Measurements from ENCODE around the gene PSMD9. TPM values are rescaled to one million over a fixed set of nuclear protein-coding genes. Genes with fewer than 3 reads are reported as not detected.
"Not testable (repeated sequence)": the region's sequence is repeated elsewhere in the genome, so short reads cannot be mapped to it uniquely, and the experiment has no call there.

Gene PSMD9
- total RNA-seq, 1 experiment from 2014 or later, result 36.2 TPM

GRCh38 chr12:121866331-121866730, 22.3 kb upstream of the PSMD9 start:
- Mint-ChIP-seq H3K27ac (no peak overlapping the region), H3K36me3 (no peaks in the 10 kb centered on the region), H3K27me3 (ENCODE audit: low read depth) (no peaks in the 10 kb centered on the region), H3K4me3 (no peak overlapping the region), H3K4me1 (no peaks in the 10 kb centered on the region), H3K9me3 (no peaks in the 10 kb centered on the region)
- DNase-seq (ENCODE audit: low spot score), result no peak
- ChIA-PET CTCF (interaction anchor here (0.7 kb wide), 1 partner anchor 22 kb away, joined by 3 read pairs; the partner anchor contains the start of gene PSMD9), POLR2A (no interaction called here)
- no peak for ATAC-seq
- TF ChIP-seq ZNF425 (CRISPR knock-in tag; conservative IDR thresholded peaks at IDR 0.05), result no peak
- TF ChIP-seq GTF2I (CRISPR knock-in tag; conservative IDR thresholded peaks at IDR 0.05), result no peak
- no peak for TF ChIP-seq ERG (CRISPR knock-in tag; IDR thresholded peaks at IDR 0.05)
- no peak for TF ChIP-seq NFATC4 (CRISPR knock-in tag; IDR thresholded peaks at IDR 0.05)

- H3K4me1 Mint-ChIP-seq; H3K9me3 Mint-ChIP-seq; CTCF ChIA-PET; H3K4me3 Mint-ChIP-seq; H3K27me3 Mint-ChIP-seq (ENCODE audit: low read depth); H3K36me3 Mint-ChIP-seq; H3K27ac Mint-ChIP-seq; ATAC-seq; POLR2A ChIA-PET; DNase-seq (ENCODE audit: low spot score): not testable (repeated sequence)
Measured at GRCh38 chr12:121869229-121869628, 19.4 kb upstream of the PSMD9 start.

GRCh38 chr12:121871467-121871866, 17.1 kb upstream of the PSMD9 start:
- no peak for ATAC-seq
- TF ChIP-seq CDX4 (CRISPR knock-in tag; IDR thresholded peaks at IDR 0.05; ENCODE audit: borderline replicate concordance) (no peak), ESRRA (CRISPR knock-in tag; IDR thresholded peaks at IDR 0.05; ENCODE audit: borderline replicate concordance) (no peak), NR1H2 (CRISPR knock-in tag; IDR thresholded peaks at IDR 0.05) (no peak), ZNF121 (CRISPR knock-in tag; IDR thresholded peaks at IDR 0.05) (no peak), ZNF423 (CRISPR knock-in tag; IDR thresholded peaks at IDR 0.05) (no peak), GABPB1 (CRISPR knock-in tag; IDR thresholded peaks at IDR 0.05) (no peak), RELA (CRISPR knock-in tag; IDR thresholded peaks at IDR 0.05; ENCODE audit: borderline replicate concordance) (no peak), SMAD3 (CRISPR knock-in tag; IDR thresholded peaks at IDR 0.05; ENCODE audit: borderline replicate concordance) (no peak)
- H3K4me1 Mint-ChIP-seq, result no peaks in the 10 kb centered on the region
- H3K4me3 Mint-ChIP-seq, result no peak overlapping the region
- H3K27ac Mint-ChIP-seq, result no peak overlapping the region
- POLR2A ChIA-PET, result no interaction called here
- no peaks in the 10 kb centered on the region for H3K9me3 Mint-ChIP-seq
- no peaks in the 10 kb centered on the region for H3K36me3 Mint-ChIP-seq
- CTCF ChIA-PET, result interaction anchor here (0.6 to 1.9 kb wide), 3 partner anchors 47 to 319 kb away, joined by 3 to 6 read pairs (median 5); partner anchors contain the start of gene CFAP251
- no peak for DNase-seq (ENCODE audit: low spot score)
- H3K27me3 Mint-ChIP-seq (ENCODE audit: low read depth), result no peaks in the 10 kb centered on the region

- Mint-ChIP-seq H3K27me3 (ENCODE audit: low read depth) (no peaks in the 10 kb centered on the region), H3K4me3 (no peak overlapping the region), H3K36me3 (no peaks in the 10 kb centered on the region), H3K27ac (0 out of 2 replicates have a peak overlapping the region, but pooled peaks have one; percentile 34), H3K9me3 (no peaks in the 10 kb centered on the region), H3K4me1 (no peaks in the 10 kb centered on the region)
- no peak for ATAC-seq
- POLR2A ChIA-PET, result interaction anchor here (0.5 kb wide), 1 partner anchor 36 kb away, joined by 3 read pairs; no protein-coding TSS in a partner anchor
- CTCF ChIA-PET, result interaction anchor here (1.1 kb wide), 1 partner anchor 78 kb away, joined by 6 read pairs; no protein-coding TSS in a partner anchor
- no peak for DNase-seq (ENCODE audit: low spot score)
- TF ChIP-seq ZNF416 (CRISPR knock-in tag; IDR thresholded peaks at IDR 0.05), result no peak
- no peak for TF ChIP-seq EMX1 (CRISPR knock-in tag; IDR thresholded peaks at IDR 0.05)
- TF ChIP-seq AFF4 (CRISPR knock-in tag; IDR thresholded peaks at IDR 0.05; ENCODE audit: borderline replicate concordance), result no peak
- TF ChIP-seq ZNF121 (CRISPR knock-in tag; IDR thresholded peaks at IDR 0.05), result no peak
- no peak for TF ChIP-seq SP1 (CRISPR knock-in tag; conservative IDR thresholded peaks at IDR 0.05)
- TF ChIP-seq NR3C1 (CRISPR knock-in tag; conservative IDR thresholded peaks at IDR 0.05; ENCODE audit: low read depth), result no peak
- TF ChIP-seq ZNF281 (CRISPR knock-in tag; IDR thresholded peaks at IDR 0.05), result no peak
Measured at GRCh38 chr12:121872546-121873215, 15.9 kb upstream of the PSMD9 start.

All from WTC11 (cell line).